Loucy (cell line): ENCODE results near the gene PLCH1.

Experiments
- H2AFZ ChIP-seq: fragments of 200-600 bp; sonication (generic); 2 replicates; pipeline ENCODE4 v1.6.0; 2016; ENCODE audit warnings: antibody characterized with exemption, mild to moderate bottlenecking, low read length, moderate library complexity
- H3F3A ChIP-seq: fragments of 200-600 bp; 2 replicates; pipeline ENCODE4 v1.6.0; 2016; ENCODE audit warnings: antibody characterized with exemption, low read depth, mild to moderate bottlenecking
- H3K27me3 ChIP-seq: fragments of 200-600 bp; sonication (generic); 2 replicates; pipeline ENCODE4 v1.6.1; 2014; ENCODE audit warnings: low read length, mild to moderate bottlenecking; ENCODE audit not compliant: insufficient read depth, poor library complexity, severe bottlenecking
- H3K36me3 ChIP-seq: fragments of 200-600 bp; sonication (generic); 2 replicates; pipeline ENCODE4 v1.6.1; 2016; ENCODE audit warnings: low read length; ENCODE audit not compliant: insufficient read depth
- H3K4me1 ChIP-seq: fragments of 200-600 bp; sonication (generic); 2 replicates; pipeline ENCODE4 v1.5.1; 2014; ENCODE audit warnings: low read length, mild to moderate bottlenecking; ENCODE audit not compliant: insufficient read depth, poor library complexity, severe bottlenecking
- H3K4me2 ChIP-seq: fragments of 200-600 bp; sonication (generic); 2 replicates; pipeline ENCODE4 v1.6.0; 2014; ENCODE audit warnings: antibody characterized with exemption, low read length, low read depth, mild to moderate bottlenecking; ENCODE audit not compliant: poor library complexity, severe bottlenecking
- H3K4me3 ChIP-seq: fragments of 200-600 bp; sonication (generic); 2 replicates; pipeline ENCODE4 v1.5.1; 2014; ENCODE audit warnings: low read length, mild to moderate bottlenecking, mixed read lengths; ENCODE audit not compliant: poor library complexity, severe bottlenecking
- H3K79me2 ChIP-seq: fragments of 200-600 bp; sonication (generic); 2 replicates; pipeline ENCODE4 v1.6.1; 2014; ENCODE audit warnings: low read length; ENCODE audit not compliant: insufficient read depth
- H3K9ac ChIP-seq: fragments of 200-600 bp; sonication (generic); 2 replicates; pipeline ENCODE4 v1.6.0; 2014; ENCODE audit warnings: mild to moderate bottlenecking, low read depth, low read length, moderate library complexity; ENCODE audit not compliant: poor library complexity, severe bottlenecking
- H3K9me2 ChIP-seq: fragments of 200-600 bp; sonication (generic); replicated peaks from 2 replicates; pipeline ENCODE4 v1.6.1; 2016; ENCODE audit warnings: low read depth, low read length, mixed read lengths
- H3K9me3 ChIP-seq: fragments of 200-600 bp; sonication (generic); 2 replicates; pipeline ENCODE4 v1.6.1; 2014; ENCODE audit warnings: mild to moderate bottlenecking, antibody characterized with exemption, low read length, low read depth; ENCODE audit not compliant: insufficient read depth
- H4K20me1 ChIP-seq: fragments of 200-600 bp; sonication (generic); 2 replicates; pipeline ENCODE4 v1.6.0; 2014; ENCODE audit warnings: antibody characterized with exemption, low read length, mild to moderate bottlenecking; ENCODE audit not compliant: insufficient read depth, poor library complexity, severe bottlenecking
- EZH2phosphoT487 ChIP-seq: fragments of 200-600 bp; IDR thresholded peaks from 2 replicates; pipeline ENCODE4 v1.6.1; 2018; ENCODE audit warnings: antibody characterized with exemption, mild to moderate bottlenecking, moderate library complexity, borderline replicate concordance
- TF ChIP-seq, protein P1 (sequence below): fragments of 200-600 bp; sonication (generic); conservative IDR thresholded peaks from 2 replicates; pipeline ENCODE4 v1.5.1; 2014; ENCODE audit warnings: mild to moderate bottlenecking, antibody characterized with exemption, low read length

Gene PLCH1

DNA sequence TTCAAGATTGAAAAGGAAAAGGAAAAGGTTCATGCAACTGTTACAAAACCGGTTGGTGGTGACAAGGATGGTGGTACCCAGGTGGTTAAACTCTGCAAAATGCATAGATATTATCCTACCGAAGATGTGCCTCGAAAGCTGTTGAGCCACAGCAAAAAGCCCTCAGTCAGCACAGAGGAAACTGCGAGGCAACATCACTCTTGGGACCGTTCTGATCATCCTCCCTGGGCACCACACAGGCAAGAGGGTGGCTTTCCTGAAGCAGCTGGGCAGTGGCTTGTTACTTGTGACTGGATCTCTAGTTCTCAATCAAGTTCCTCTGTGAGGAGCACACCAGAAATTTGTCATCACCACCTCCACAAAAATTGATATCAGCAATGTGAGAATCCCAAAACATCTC, 86.9 kb downstream of the PLCH1 start:
- no peaks in the 10 kb centered on the region for H4K20me1 ChIP-seq
- no peak overlapping the region for H3K4me3 ChIP-seq
- H3K79me2 ChIP-seq, result no peaks in the 10 kb centered on the region
- TF ChIP-seq, protein P1, sequence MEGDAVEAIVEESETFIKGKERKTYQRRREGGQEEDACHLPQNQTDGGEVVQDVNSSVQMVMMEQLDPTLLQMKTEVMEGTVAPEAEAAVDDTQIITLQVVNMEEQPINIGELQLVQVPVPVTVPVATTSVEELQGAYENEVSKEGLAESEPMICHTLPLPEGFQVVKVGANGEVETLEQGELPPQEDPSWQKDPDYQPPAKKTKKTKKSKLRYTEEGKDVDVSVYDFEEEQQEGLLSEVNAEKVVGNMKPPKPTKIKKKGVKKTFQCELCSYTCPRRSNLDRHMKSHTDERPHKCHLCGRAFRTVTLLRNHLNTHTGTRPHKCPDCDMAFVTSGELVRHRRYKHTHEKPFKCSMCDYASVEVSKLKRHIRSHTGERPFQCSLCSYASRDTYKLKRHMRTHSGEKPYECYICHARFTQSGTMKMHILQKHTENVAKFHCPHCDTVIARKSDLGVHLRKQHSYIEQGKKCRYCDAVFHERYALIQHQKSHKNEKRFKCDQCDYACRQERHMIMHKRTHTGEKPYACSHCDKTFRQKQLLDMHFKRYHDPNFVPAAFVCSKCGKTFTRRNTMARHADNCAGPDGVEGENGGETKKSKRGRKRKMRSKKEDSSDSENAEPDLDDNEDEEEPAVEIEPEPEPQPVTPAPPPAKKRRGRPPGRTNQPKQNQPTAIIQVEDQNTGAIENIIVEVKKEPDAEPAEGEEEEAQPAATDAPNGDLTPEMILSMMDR, result no peak
- no peak for TF ChIP-seq EZH2phosphoT487
- no peaks in the 10 kb centered on the region for H3K36me3 ChIP-seq
- H3K4me1 ChIP-seq, result peaks cover 15% of the 10 kb centered on the region
- no peaks in the 10 kb centered on the region for H3F3A ChIP-seq
- no peak overlapping the region for H3K4me2 ChIP-seq
- no peaks in the 10 kb centered on the region for H3K9me2 ChIP-seq
- no peaks in the 10 kb centered on the region for H3K9me3 ChIP-seq
- no peaks in the 10 kb centered on the region for H3K27me3 ChIP-seq
- no peak overlapping the region for H3K9ac ChIP-seq
- H2AFZ ChIP-seq, result no peak overlapping the region

DNA sequence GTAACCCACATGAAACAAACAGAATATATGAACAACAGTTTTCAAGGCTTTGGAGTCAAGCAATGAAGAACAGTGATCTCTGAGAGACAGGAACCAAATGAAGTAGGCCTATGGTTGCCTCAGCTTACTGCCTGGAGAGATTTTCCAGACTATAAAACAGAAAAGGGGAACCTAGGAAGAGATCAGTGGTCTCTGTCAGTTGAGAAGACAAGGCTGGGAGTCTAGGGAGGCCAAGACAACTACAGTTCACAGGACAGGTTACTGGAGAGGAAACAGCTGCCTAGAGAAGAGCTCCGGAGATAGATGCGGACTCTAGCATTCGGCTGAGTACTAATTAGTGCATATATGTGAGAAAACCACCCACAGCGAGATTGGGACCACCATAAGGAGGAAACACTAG, 87.7 kb downstream of the PLCH1 start:
- Histone ChIP-seq H3K36me3 (no peaks in the 10 kb centered on the region), H3K79me2 (no peaks in the 10 kb centered on the region), H3K27me3 (no peaks in the 10 kb centered on the region), H2AFZ (no peak overlapping the region), H3K9me3 (no peaks in the 10 kb centered on the region), H3K9ac (no peak overlapping the region), H3K4me2 (no peak overlapping the region), H4K20me1 (no peaks in the 10 kb centered on the region), H3K4me1 (peaks cover 15% of the 10 kb centered on the region), H3F3A (no peaks in the 10 kb centered on the region), H3K4me3 (no peak overlapping the region), H3K9me2 (no peaks in the 10 kb centered on the region)
- TF ChIP-seq, protein P1, result no peak

DNA sequence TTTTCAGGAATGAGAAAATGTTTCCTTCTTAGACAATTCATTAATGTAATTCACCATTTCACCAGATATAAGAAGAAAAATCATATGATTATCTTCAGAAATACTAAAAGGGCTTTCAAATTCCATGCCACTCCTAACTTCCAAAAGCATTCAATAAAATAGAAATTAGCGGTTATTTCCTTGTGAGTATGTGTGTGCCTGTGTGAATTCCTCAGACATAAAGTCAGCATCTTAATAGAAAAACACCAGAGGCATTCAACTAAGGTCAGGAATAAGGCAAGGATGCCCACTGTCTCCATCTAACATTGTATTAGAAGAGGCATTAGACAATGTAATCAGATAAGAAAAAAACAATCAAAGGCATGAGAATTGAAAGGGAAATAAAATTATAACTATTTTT, 88.4 kb downstream of the PLCH1 start:
- no peaks in the 10 kb centered on the region for H3K27me3 ChIP-seq
- H3K36me3 ChIP-seq, result no peaks in the 10 kb centered on the region
- H2AFZ ChIP-seq, result no peak overlapping the region
- H3K79me2 ChIP-seq, result no peaks in the 10 kb centered on the region
- H3K9me3 ChIP-seq, result no peaks in the 10 kb centered on the region
- H3F3A ChIP-seq, result no peaks in the 10 kb centered on the region
- no peak overlapping the region for H3K4me3 ChIP-seq
- no peaks in the 10 kb centered on the region for H4K20me1 ChIP-seq
- H3K9ac ChIP-seq, result no peak overlapping the region
- TF ChIP-seq, protein P1, result no peak
- TF ChIP-seq EZH2phosphoT487, result no peak
- H3K4me1 ChIP-seq, result peaks cover 9% of the 10 kb centered on the region
- no peaks in the 10 kb centered on the region for H3K9me2 ChIP-seq
- no peak overlapping the region for H3K4me2 ChIP-seq
